HepG2 (cell line): Measurements from ENCODE around the gene ASCL2. TPM values are rescaled to one million over a fixed set of nuclear protein-coding genes. Genes with fewer than 3 reads are reported as not detected.

Experiments
- ATAC-seq: fragments of 200-7000 bp; cut with Tn5 transposase; 3 replicates; pipeline ENCODE4 v1.9.1; 2020; ENCODE audit warnings: mild to moderate bottlenecking, moderate library complexity
- BruUV-seq: library from RNA; stranded (reverse); fragments of 400-500 nt; replicated peaks from 2 replicates; lab custom pipeline; 2021; lab: Mats Ljungman, UMichigan
- CTCF ChIA-PET: fragments of 300-600 bp; formaldehyde crosslinking; extraction: SDS; loops from one replicate; lab custom pipeline; 2021; ENCODE audit warnings: low total read pairs, inconsistent platforms, low intra/inter-chr PET ratio; lab: Yijun Ruan, JAX
- POLR2A ChIA-PET: fragments of 350-600 bp; sonication (Branson Sonifier 250); formaldehyde crosslinking; loops from one replicate; lab custom pipeline; 2020; ENCODE audit warnings: antibody characterized with exemption, inconsistent platforms; lab: Yijun Ruan, JAX
- DNase-seq: peaks from one replicate; pipeline ENCODE4 v3.0.0-alpha.2; 2015; ENCODE audit warnings: low spot score
- FAIRE-seq: peaks from 3 replicates; lab custom pipeline; 2011; peaks lifted over from hg19 to GRCh38; lab: Jason Lieb, UNC
- H2AFZ ChIP-seq: one replicate; pipeline ENCODE4 v1.6.1; 2011; ENCODE audit warnings: low read length, inconsistent platforms
- H3K27ac ChIP-seq: fragments of 300-600 bp; 3 replicates; pipeline ENCODE4 v1.8.0; 2011; ENCODE audit warnings: mixed run types, mild to moderate bottlenecking, mixed read lengths, low read length, inconsistent platforms; ENCODE audit not compliant: insufficient read depth; ENCODE audit errors: extremely low read length
- H3K27me3 ChIP-seq, 2 experiments: fragments of 200-600 bp in 1 of 2; 2 replicates in 1 of 2; 3 replicates in 1 of 2; pipeline versions ENCODE4 v1.6.0 to v1.8.0; 2011; ENCODE audit warnings: low read length in 2 of 2, mild to moderate bottlenecking in 2 of 2, moderate library complexity in 2 of 2, inconsistent platforms in 1 of 2; ENCODE audit not compliant: insufficient read depth in 2 of 2, control insufficient read depth in 1 of 2
- H3K36me3 ChIP-seq, 2 experiments: fragments of 200-600 bp in 1 of 2; replicated peaks in 1 of 2; 2 replicates in 1 of 2; 3 replicates in 1 of 2; pipeline versions ENCODE4 v1.5.1 to v1.8.0; 2011; ENCODE audit warnings: low read length in 2 of 2, inconsistent platforms in 1 of 2; ENCODE audit not compliant: insufficient read depth in 2 of 2, control insufficient read depth in 1 of 2
- H3K4me1 ChIP-seq: 2 replicates; pipeline ENCODE4 v1.5.1; 2012; ENCODE audit warnings: low read length, inconsistent platforms; ENCODE audit not compliant: insufficient read depth
- H3K4me2 ChIP-seq: 2 replicates; pipeline ENCODE4 v1.6.0; 2011; ENCODE audit warnings: low read depth, low read length, inconsistent platforms
- H3K4me3 ChIP-seq, 3 experiments: fragments of 200-600 bp in 1 of 3; sonication (generic), shearing (Covaris generic) in 1 of 3; replicated peaks in 1 of 3; 2 replicates each; pipeline ENCODE4 v1.5.1; 2011 to 2016; ENCODE audit warnings: low read length in 3 of 3, inconsistent platforms in 2 of 3, low read depth in 2 of 3, mild to moderate bottlenecking in 2 of 3, control low read depth in 1 of 3, mixed read lengths in 1 of 3; ENCODE audit not compliant: insufficient read depth in 1 of 3
- H3K79me2 ChIP-seq: one replicate; pipeline ENCODE4 v1.6.1; 2011; ENCODE audit warnings: low read length, inconsistent platforms; ENCODE audit not compliant: insufficient read depth
- H3K9ac ChIP-seq: 2 replicates; pipeline ENCODE4 v1.6.0; 2011; ENCODE audit warnings: mild to moderate bottlenecking, low read depth, low read length, inconsistent platforms; ENCODE audit not compliant: insufficient read depth
- H3K9me3 ChIP-seq: 2 replicates; pipeline ENCODE4 v1.5.1; 2012; ENCODE audit warnings: mild to moderate bottlenecking, low read length
- H4K20me1 ChIP-seq: 2 replicates; pipeline ENCODE4 v1.6.0; 2011; ENCODE audit warnings: inconsistent platforms, mild to moderate bottlenecking, low read length, moderate library complexity; ENCODE audit not compliant: insufficient read depth
- ASH2L ChIP-seq: fragments of 300-600, 200-600 bp; sonication (generic); IDR thresholded peaks from 2 replicates; pipeline ENCODE4 v1.7.0; 2017; ENCODE audit warnings: low read depth, mild to moderate bottlenecking, moderate library complexity, mixed read lengths, low read length; ENCODE audit not compliant: insufficient read length
- FOXC1 ChIP-seq: sonication (generic); formaldehyde crosslinking; IDR thresholded peaks from 2 replicates; pipeline ENCODE4 v1.8.0; 2022; ENCODE audit warnings: mild to moderate bottlenecking, missing genetic modification reagents, borderline replicate concordance
- GLI4 ChIP-seq: sonication (generic); formaldehyde crosslinking; IDR thresholded peaks from 2 replicates; pipeline ENCODE4 v1.5.1; 2020; ENCODE audit warnings: missing genetic modification reagents, mild to moderate bottlenecking, moderate library complexity, borderline replicate concordance
- SALL1 ChIP-seq: sonication (generic); formaldehyde crosslinking; IDR thresholded peaks from 2 replicates; pipeline ENCODE4 v1.8.0; 2022; ENCODE audit warnings: mild to moderate bottlenecking, missing genetic modification reagents
- THAP11 ChIP-seq: IDR thresholded peaks from 2 replicates; pipeline ENCODE4 v1.6.1; 2016; ENCODE audit warnings: missing biosample characterization, missing genetic modification reagents
- ZNF160 ChIP-seq: sonication (generic); formaldehyde crosslinking; IDR thresholded peaks from 2 replicates; pipeline ENCODE4 v1.8.0; 2022; ENCODE audit warnings: mild to moderate bottlenecking, inconsistent platforms, missing genetic modification reagents
- ZNF253 ChIP-seq: sonication (generic); formaldehyde crosslinking; IDR thresholded peaks from 2 replicates; pipeline ENCODE4 v1.8.0; 2022; ENCODE audit warnings: mild to moderate bottlenecking, missing genetic modification reagents, borderline replicate concordance
- ZNF432 ChIP-seq: sonication (generic); formaldehyde crosslinking; IDR thresholded peaks from 2 replicates; pipeline ENCODE4 v1.5.0; 2020; ENCODE audit warnings: missing genetic modification reagents, mild to moderate bottlenecking, borderline replicate concordance
- ZNF556 ChIP-seq: sonication (generic); formaldehyde crosslinking; IDR thresholded peaks from 2 replicates; pipeline ENCODE4 v1.4.0; 2020; ENCODE audit warnings: mild to moderate bottlenecking, missing genetic modification reagents, borderline replicate concordance
- ZNF749 ChIP-seq: sonication (generic); formaldehyde crosslinking; IDR thresholded peaks from 2 replicates; pipeline ENCODE4 v1.8.0; 2022; ENCODE audit warnings: mild to moderate bottlenecking, missing genetic modification reagents, moderate library complexity, borderline replicate concordance
- WGBS: methylation state at CpG from one replicate; pipeline ENCODE4 v1.1.6; 2017; ENCODE audit warnings: low lambda C conversion rate; 5-methylcytosine and 5-hydroxymethylcytosine counted together
- in situ Hi-C: cut with HindIII; loops from 2 replicates; pipeline ENCODE4 v1.10.0; 2017; ENCODE audit warnings: low pct_unique_long_range_greater_than_20kb; ENCODE audit not compliant: extremely low pct_ligation_motif_present
- intact Hi-C: fragments of 100-400 bp; cut with micrococcal nuclease; formaldehyde crosslinking; loops from one replicate; pipeline ENCODE4 v1.10.0; 2022; ENCODE audit not compliant: unreplicated experiment
- polyA plus RNA-seq, 8 experiments: library from polyadenylated mRNA; depleted of rRNA in 3 of 8; stranded (reverse) in 7 of 8; unstranded in 1 of 8; fragments of >200 nt; fragmentation: Illumina TruSeq in 4 of 8; extraction: Trizol in 4 of 8; gene quantifications; 2 replicates each; pipeline versions ENCODE4 v1.2.1 to v1.2.3, GENCODE V29; 2011 to 2016; ENCODE audit warnings: low read depth in 4 of 8, missing spikeins in 1 of 8, mixed read lengths in 1 of 8; ENCODE audit not compliant: insufficient read depth in 1 of 8
- total RNA-seq, 5 experiments: library from RNA; depleted of rRNA; stranded (reverse); fragments of >200 nt; fragmentation: Illumina TruSeq; extraction: Trizol; gene quantifications; 2 replicates each; pipeline ENCODE4 v1.2.3, GENCODE V29; 2016; ENCODE audit warnings: low read depth in 1 of 5
- TF ChIP-seq, protein P1 (sequence below): sonication (generic); formaldehyde crosslinking; IDR thresholded peaks from 2 replicates; pipeline ENCODE4 v1.4.0; 2020; ENCODE audit warnings: missing genetic modification reagents
- TF ChIP-seq, protein P2 (sequence below): IDR thresholded peaks from 2 replicates; pipeline ENCODE4 v1.6.1; 2016; ENCODE audit warnings: low read depth, control low read depth
- TF ChIP-seq, protein P3 (sequence below): sonication (generic); formaldehyde crosslinking; IDR thresholded peaks from 2 replicates; pipeline ENCODE4 v1.5.0; 2020; ENCODE audit warnings: missing genetic modification reagents

Gene ASCL2
- total and polyA plus RNA-seq, 2 of the 13 experiments (the other 11 are each of a cell fraction or from before 2014, with no cell fraction given): 0.07 TPM; not detected in 1

DNA sequence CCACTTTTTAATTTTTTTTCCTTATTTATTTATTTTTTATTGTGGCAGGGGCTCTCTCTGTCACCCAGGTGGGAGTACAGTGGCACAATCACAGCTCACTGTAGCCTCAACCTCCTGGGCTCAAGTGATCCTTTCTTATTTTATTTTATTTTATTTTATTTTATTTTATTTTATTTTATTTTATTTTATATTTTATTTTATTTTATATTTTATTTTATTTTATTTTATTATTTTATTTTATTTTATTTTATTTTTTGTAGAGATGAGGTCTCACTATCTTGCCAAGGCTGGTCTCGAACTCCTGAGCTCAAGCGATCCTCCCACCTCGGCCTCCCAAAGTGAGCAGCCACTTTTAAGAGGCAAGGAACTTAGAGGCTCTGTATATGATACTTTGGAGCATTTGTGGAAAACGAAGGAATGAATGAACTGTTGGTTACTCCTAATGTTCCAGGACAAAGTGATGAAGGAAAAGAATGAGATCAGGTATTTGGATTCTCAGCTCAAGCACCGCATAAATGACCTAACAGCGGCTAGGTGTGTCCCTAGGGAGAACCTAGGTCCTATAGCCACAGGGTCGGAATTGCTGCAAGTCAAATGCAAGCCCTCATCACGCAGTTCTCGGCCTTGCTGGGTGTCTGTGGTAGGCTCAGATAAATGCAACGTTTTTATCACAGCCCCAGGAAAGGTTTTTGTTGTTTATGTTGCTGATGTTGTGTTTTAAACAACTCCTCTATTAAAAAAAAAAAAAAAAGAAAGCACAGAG lies 36.5 kb downstream of the ASCL2 start:
- BruUV-seq: no TSS peak
- H3K9me3 ChIP-seq: no peaks in the 10 kb centered on the region
- FAIRE-seq (no peak), DNase-seq (no peak), ATAC-seq (no peak)
- H3K4me2 ChIP-seq: no peak overlapping the region
- no peaks in the 10 kb centered on the region for H3K79me2 ChIP-seq
- peaks cover 5 to 30% of the 10 kb centered on the region in 2 experiments; a peak in 4 of 5 replicates for H3K27me3 ChIP-seq
- no peaks in the 10 kb centered on the region for H3K36me3 ChIP-seq
- CTCF ChIA-PET: no interaction called here
- POLR2A ChIA-PET: no interaction called here
- TF ChIP-seq ZNF253 (CRISPR knock-in tag) (no peak), THAP11 (CRISPR knock-in tag) (no peak), ASH2L (no peak), ZNF432 (CRISPR knock-in tag) (no peak), ZNF556 (CRISPR knock-in tag) (no peak), SALL1 (CRISPR knock-in tag) (no peak), GLI4 (no peak), FOXC1 (no peak), ZNF160 (CRISPR knock-in tag) (no peak), ZNF749 (CRISPR knock-in tag) (no peak)
- TF ChIP-seq, protein P1, sequence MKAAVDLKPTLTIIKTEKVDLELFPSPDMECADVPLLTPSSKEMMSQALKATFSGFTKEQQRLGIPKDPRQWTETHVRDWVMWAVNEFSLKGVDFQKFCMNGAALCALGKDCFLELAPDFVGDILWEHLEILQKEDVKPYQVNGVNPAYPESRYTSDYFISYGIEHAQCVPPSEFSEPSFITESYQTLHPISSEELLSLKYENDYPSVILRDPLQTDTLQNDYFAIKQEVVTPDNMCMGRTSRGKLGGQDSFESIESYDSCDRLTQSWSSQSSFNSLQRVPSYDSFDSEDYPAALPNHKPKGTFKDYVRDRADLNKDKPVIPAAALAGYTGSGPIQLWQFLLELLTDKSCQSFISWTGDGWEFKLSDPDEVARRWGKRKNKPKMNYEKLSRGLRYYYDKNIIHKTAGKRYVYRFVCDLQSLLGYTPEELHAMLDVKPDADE (CRISPR knock-in tag): no peak
- TF ChIP-seq, protein P2, sequence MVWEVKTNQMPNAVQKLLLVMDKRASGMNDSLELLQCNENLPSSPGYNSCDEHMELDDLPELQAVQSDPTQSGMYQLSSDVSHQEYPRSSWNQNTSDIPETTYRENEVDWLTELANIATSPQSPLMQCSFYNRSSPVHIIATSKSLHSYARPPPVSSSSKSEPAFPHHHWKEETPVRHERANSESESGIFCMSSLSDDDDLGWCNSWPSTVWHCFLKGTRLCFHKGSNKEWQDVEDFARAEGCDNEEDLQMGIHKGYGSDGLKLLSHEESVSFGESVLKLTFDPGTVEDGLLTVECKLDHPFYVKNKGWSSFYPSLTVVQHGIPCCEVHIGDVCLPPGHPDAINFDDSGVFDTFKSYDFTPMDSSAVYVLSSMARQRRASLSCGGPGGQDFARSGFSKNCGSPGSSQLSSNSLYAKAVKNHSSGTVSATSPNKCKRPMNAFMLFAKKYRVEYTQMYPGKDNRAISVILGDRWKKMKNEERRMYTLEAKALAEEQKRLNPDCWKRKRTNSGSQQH (CRISPR knock-in tag): no peak
- TF ChIP-seq, protein P3, sequence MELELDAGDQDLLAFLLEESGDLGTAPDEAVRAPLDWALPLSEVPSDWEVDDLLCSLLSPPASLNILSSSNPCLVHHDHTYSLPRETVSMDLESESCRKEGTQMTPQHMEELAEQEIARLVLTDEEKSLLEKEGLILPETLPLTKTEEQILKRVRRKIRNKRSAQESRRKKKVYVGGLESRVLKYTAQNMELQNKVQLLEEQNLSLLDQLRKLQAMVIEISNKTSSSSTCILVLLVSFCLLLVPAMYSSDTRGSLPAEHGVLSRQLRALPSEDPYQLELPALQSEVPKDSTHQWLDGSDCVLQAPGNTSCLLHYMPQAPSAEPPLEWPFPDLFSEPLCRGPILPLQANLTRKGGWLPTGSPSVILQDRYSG: no peak
- no peak overlapping the region for H2AFZ ChIP-seq
- WGBS: 36% methylated on average over 10 of the region's 10 CpGs
- no peaks in the 10 kb centered on the region for H3K4me1 ChIP-seq
- no peak overlapping the region for H3K27ac ChIP-seq
- H3K4me3 ChIP-seq: no peak overlapping the region
- H4K20me1 ChIP-seq: no peaks in the 10 kb centered on the region
- intact Hi-C loops (no loop called here), in situ Hi-C loops (no loop called here)
- H3K9ac ChIP-seq: no peak overlapping the region
